ENCODE measurements around the gene GULP1. TPM values are rescaled to one million over a fixed set of nuclear protein-coding genes. Genes with fewer than 3 reads are reported as not detected.

The GULP1 gene
- total RNA-seq, 1 experiment from 2014 or later, result 75.1 TPM

DNA sequence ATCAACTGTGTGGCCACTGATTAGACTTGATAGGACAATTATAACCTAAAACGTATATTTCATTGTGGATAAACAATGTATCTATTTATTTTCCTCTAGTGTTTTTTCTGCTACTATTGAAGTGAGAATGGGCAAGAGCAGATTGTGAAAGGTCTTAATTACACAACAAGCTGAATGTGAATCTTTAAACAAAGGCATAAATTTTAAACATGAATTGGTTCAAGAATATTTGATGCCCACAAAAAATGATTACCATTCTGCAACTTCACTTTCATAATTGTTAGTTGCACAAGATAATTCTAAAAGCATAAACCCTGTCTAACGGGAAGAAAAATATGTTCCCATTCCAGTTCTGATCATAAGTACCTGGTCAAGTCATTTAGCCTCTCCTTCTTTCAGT, 285.6 kb downstream of the GULP1 start:
- ChIA-PET POLR2A (no interaction called here), CTCF (no interaction called here)
- no peaks in the 10 kb centered on the region; the same call in 1 of the 2 replicates for H3K36me3 Mint-ChIP-seq

DNA sequence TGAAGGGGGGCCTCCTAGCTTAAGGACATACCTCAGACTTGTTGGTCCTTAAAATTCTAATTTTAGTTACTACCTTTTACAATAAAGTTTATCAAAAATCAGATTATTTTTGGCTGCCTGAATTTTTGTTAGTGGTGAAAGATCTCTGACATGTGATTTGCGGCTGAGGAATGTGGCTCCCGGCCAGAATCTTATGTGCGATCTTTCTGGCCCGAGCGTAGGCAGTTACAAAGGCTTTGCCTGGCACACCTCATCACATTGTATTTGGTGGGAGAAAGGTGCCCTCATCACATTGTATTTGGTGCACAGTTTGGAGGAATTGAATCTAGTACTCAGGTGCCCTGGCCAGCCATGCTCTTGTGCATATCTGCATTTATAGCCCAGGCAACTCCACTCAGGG, 289.1 kb downstream of the GULP1 start:
- Mint-ChIP-seq H3K4me3 (no peak overlapping the region), H3K4me1 (no peaks in the 10 kb centered on the region), H3K27ac (peak overlapping the region; percentile 75; the same call in 1 of the 2 replicates), H3K27me3 (ENCODE audit: low read depth) (no peaks in the 10 kb centered on the region), H3K36me3 (peaks cover 15% of the 10 kb centered on the region), H3K9me3 (peaks cover 9% of the 10 kb centered on the region; the same call in 1 of the 2 replicates)
- DNase-seq (ENCODE audit: low spot score) (no peak), ATAC-seq (no peak)
- ChIA-PET POLR2A (no interaction called here), CTCF (no interaction called here)
- TF ChIP-seq ZNF396 (CRISPR knock-in tag; IDR thresholded peaks at IDR 0.05; ENCODE audit: borderline replicate concordance) (no peak), ZBTB21 (CRISPR knock-in tag; IDR thresholded peaks at IDR 0.05; ENCODE audit: borderline replicate concordance) (no peak), CBFB (CRISPR knock-in tag; IDR thresholded peaks at IDR 0.05; ENCODE audit: low read depth) (no peak), MXD4 (CRISPR knock-in tag; IDR thresholded peaks at IDR 0.05; ENCODE audit: borderline replicate concordance) (no peak), RORB (CRISPR knock-in tag; IDR thresholded peaks at IDR 0.05) (no peak), TEAD1 (CRISPR knock-in tag; IDR thresholded peaks at IDR 0.05) (no peak), ZNF263 (CRISPR knock-in tag; IDR thresholded peaks at IDR 0.05; ENCODE audit: low read depth) (no peak), NFATC4 (CRISPR knock-in tag; IDR thresholded peaks at IDR 0.05) (no peak), NFYB (CRISPR knock-in tag; conservative IDR thresholded peaks at IDR 0.05; ENCODE audit: low read depth) (no peak)
- TF ChIP-seq, protein P1, sequence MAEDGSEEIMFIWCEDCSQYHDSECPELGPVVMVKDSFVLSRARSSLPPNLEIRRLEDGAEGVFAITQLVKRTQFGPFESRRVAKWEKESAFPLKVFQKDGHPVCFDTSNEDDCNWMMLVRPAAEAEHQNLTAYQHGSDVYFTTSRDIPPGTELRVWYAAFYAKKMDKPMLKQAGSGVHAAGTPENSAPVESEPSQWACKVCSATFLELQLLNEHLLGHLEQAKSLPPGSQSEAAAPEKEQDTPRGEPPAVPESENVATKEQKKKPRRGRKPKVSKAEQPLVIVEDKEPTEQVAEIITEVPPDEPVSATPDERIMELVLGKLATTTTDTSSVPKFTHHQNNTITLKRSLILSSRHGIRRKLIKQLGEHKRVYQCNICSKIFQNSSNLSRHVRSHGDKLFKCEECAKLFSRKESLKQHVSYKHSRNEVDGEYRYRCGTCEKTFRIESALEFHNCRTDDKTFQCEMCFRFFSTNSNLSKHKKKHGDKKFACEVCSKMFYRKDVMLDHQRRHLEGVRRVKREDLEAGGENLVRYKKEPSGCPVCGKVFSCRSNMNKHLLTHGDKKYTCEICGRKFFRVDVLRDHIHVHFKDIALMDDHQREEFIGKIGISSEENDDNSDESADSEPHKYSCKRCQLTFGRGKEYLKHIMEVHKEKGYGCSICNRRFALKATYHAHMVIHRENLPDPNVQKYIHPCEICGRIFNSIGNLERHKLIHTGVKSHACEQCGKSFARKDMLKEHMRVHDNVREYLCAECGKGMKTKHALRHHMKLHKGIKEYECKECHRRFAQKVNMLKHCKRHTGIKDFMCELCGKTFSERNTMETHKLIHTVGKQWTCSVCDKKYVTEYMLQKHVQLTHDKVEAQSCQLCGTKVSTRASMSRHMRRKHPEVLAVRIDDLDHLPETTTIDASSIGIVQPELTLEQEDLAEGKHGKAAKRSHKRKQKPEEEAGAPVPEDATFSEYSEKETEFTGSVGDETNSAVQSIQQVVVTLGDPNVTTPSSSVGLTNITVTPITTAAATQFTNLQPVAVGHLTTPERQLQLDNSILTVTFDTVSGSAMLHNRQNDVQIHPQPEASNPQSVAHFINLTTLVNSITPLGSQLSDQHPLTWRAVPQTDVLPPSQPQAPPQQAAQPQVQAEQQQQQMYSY (CRISPR knock-in tag; IDR thresholded peaks at IDR 0.05), result no peak
- TF ChIP-seq, protein P2, sequence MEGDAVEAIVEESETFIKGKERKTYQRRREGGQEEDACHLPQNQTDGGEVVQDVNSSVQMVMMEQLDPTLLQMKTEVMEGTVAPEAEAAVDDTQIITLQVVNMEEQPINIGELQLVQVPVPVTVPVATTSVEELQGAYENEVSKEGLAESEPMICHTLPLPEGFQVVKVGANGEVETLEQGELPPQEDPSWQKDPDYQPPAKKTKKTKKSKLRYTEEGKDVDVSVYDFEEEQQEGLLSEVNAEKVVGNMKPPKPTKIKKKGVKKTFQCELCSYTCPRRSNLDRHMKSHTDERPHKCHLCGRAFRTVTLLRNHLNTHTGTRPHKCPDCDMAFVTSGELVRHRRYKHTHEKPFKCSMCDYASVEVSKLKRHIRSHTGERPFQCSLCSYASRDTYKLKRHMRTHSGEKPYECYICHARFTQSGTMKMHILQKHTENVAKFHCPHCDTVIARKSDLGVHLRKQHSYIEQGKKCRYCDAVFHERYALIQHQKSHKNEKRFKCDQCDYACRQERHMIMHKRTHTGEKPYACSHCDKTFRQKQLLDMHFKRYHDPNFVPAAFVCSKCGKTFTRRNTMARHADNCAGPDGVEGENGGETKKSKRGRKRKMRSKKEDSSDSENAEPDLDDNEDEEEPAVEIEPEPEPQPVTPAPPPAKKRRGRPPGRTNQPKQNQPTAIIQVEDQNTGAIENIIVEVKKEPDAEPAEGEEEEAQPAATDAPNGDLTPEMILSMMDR (IDR thresholded peaks at IDR 0.05), result no peak
- TF ChIP-seq, protein P3, sequence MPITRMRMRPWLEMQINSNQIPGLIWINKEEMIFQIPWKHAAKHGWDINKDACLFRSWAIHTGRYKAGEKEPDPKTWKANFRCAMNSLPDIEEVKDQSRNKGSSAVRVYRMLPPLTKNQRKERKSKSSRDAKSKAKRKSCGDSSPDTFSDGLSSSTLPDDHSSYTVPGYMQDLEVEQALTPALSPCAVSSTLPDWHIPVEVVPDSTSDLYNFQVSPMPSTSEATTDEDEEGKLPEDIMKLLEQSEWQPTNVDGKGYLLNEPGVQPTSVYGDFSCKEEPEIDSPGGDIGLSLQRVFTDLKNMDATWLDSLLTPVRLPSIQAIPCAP (CRISPR knock-in tag; IDR thresholded peaks at IDR 0.05), result no peak

More for the DNA sequence above, 285.6 kb downstream of the GULP1 start:
- TF ChIP-seq CREM (CRISPR knock-in tag; IDR thresholded peaks at IDR 0.05) (no peak), ATF1 (CRISPR knock-in tag; IDR thresholded peaks at IDR 0.05) (no peak), ZNF423 (CRISPR knock-in tag; IDR thresholded peaks at IDR 0.05) (no peak), ZNF138 (CRISPR knock-in tag; conservative IDR thresholded peaks at IDR 0.05) (no peak), OVOL2 (CRISPR knock-in tag; IDR thresholded peaks at IDR 0.05; ENCODE audit: borderline replicate concordance) (no peak), SP1 (CRISPR knock-in tag; conservative IDR thresholded peaks at IDR 0.05) (no peak), ETV6 (CRISPR knock-in tag; IDR thresholded peaks at IDR 0.05) (no peak), GRHL2 (CRISPR knock-in tag; IDR thresholded peaks at IDR 0.05; ENCODE audit: insufficient replicate concordance, severe bottlenecking) (no peak), FOXK1 (CRISPR knock-in tag; IDR thresholded peaks at IDR 0.05) (no peak), SOX15 (CRISPR knock-in tag; IDR thresholded peaks at IDR 0.05) (no peak), SMAD3 (CRISPR knock-in tag; IDR thresholded peaks at IDR 0.05; ENCODE audit: borderline replicate concordance) (no peak), IRF2 (CRISPR knock-in tag; IDR thresholded peaks at IDR 0.05; ENCODE audit: borderline replicate concordance, low read depth) (no peak)
- TF ChIP-seq, protein P4, sequence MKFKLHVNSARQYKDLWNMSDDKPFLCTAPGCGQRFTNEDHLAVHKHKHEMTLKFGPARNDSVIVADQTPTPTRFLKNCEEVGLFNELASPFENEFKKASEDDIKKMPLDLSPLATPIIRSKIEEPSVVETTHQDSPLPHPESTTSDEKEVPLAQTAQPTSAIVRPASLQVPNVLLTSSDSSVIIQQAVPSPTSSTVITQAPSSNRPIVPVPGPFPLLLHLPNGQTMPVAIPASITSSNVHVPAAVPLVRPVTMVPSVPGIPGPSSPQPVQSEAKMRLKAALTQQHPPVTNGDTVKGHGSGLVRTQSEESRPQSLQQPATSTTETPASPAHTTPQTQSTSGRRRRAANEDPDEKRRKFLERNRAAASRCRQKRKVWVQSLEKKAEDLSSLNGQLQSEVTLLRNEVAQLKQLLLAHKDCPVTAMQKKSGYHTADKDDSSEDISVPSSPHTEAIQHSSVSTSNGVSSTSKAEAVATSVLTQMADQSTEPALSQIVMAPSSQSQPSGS (CRISPR knock-in tag; IDR thresholded peaks at IDR 0.05; ENCODE audit: borderline replicate concordance, low read depth), result no peak
- TF ChIP-seq, protein P5, sequence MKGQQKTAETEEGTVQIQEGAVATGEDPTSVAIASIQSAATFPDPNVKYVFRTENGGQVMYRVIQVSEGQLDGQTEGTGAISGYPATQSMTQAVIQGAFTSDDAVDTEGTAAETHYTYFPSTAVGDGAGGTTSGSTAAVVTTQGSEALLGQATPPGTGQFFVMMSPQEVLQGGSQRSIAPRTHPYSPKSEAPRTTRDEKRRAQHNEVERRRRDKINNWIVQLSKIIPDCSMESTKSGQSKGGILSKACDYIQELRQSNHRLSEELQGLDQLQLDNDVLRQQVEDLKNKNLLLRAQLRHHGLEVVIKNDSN (CRISPR knock-in tag; IDR thresholded peaks at IDR 0.05), result no peak
- TF ChIP-seq, protein P6, sequence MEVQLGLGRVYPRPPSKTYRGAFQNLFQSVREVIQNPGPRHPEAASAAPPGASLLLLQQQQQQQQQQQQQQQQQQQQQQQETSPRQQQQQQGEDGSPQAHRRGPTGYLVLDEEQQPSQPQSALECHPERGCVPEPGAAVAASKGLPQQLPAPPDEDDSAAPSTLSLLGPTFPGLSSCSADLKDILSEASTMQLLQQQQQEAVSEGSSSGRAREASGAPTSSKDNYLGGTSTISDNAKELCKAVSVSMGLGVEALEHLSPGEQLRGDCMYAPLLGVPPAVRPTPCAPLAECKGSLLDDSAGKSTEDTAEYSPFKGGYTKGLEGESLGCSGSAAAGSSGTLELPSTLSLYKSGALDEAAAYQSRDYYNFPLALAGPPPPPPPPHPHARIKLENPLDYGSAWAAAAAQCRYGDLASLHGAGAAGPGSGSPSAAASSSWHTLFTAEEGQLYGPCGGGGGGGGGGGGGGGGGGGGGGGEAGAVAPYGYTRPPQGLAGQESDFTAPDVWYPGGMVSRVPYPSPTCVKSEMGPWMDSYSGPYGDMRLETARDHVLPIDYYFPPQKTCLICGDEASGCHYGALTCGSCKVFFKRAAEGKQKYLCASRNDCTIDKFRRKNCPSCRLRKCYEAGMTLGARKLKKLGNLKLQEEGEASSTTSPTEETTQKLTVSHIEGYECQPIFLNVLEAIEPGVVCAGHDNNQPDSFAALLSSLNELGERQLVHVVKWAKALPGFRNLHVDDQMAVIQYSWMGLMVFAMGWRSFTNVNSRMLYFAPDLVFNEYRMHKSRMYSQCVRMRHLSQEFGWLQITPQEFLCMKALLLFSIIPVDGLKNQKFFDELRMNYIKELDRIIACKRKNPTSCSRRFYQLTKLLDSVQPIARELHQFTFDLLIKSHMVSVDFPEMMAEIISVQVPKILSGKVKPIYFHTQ (CRISPR knock-in tag; IDR thresholded peaks at IDR 0.05), result no peak
- H3K9me3 Mint-ChIP-seq, result no peaks in the 10 kb centered on the region
- no peak overlapping the region for H3K4me3 Mint-ChIP-seq
- peaks cover 5% of the 10 kb centered on the region for H3K4me1 Mint-ChIP-seq
- ATAC-seq, result no peak
- H3K27ac Mint-ChIP-seq, result no peak overlapping the region
- no peaks in the 10 kb centered on the region for H3K27me3 Mint-ChIP-seq (ENCODE audit: low read depth)
- DNase-seq (ENCODE audit: low spot score), result no peak

Measured in WTC11 (cell line).